IPS-NIHi11 (cell line): ENCODE data around the gene ATP13A4.
A peak's percentile ranks its signal among the peaks of the same experiment; 100 is the strongest.

Experiments
- DNase-seq: peaks from one replicate; pipeline ENCODE4 v3.0.0; 2012; ENCODE audit warnings: mixed read lengths, low spot score

ATP13A4 gene, protein sequence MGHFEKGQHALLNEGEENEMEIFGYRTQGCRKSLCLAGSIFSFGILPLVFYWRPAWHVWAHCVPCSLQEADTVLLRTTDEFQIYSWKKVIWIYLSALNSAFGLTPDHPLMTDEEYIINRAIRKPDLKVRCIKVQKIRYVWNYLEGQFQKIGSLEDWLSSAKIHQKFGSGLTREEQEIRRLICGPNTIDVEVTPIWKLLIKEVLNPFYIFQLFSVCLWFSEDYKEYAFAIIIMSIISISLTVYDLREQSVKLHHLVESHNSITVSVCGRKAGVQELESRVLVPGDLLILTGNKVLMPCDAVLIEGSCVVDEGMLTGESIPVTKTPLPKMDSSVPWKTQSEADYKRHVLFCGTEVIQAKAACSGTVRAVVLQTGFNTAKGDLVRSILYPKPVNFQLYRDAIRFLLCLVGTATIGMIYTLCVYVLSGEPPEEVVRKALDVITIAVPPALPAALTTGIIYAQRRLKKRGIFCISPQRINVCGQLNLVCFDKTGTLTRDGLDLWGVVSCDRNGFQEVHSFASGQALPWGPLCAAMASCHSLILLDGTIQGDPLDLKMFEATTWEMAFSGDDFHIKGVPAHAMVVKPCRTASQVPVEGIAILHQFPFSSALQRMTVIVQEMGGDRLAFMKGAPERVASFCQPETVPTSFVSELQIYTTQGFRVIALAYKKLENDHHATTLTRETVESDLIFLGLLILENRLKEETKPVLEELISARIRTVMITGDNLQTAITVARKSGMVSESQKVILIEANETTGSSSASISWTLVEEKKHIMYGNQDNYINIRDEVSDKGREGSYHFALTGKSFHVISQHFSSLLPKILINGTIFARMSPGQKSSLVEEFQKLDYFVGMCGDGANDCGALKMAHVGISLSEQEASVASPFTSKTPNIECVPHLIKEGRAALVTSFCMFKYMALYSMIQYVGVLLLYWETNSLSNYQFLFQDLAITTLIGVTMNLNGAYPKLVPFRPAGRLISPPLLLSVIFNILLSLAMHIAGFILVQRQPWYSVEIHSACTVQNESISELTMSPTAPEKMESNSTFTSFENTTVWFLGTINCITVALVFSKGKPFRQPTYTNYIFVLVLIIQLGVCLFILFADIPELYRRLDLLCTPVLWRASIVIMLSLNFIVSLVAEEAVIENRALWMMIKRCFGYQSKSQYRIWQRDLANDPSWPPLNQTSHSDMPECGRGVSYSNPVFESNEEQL

GRCh38 chr3:193554811-193555210, at the start of gene ATP13A4:
TSS of gene ATP13A4 (minus strand) at chr3:193554895. CDS start at chr3:193554799, 96 bp downstream.
- peak; percentile 27 for DNase-seq

DNA sequence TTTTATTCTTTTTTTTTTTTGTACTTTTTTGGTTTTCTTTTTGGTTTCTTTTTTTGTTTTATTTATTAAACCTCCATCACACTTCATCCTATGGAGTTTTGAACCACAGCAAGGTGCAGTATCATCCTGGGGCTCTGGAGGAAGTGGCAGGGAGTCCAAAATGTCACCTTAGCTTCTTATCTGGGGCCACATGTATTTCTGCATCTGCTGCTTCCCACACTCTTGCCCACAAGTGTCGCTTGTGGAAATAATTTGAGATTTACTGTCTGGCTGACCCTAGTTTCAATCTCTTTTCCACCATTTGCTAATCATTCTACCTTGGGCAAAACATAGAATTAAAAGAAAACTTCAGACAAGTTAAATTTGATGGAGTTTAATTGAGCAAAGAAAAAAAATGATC, 44.7 kb upstream of the ATP13A4 start:
- no peak for DNase-seq

- DNase-seq, result no peak
Measured at GRCh38 chr3:193598202-193598601, 43.5 kb upstream of the ATP13A4 start.

DNA sequence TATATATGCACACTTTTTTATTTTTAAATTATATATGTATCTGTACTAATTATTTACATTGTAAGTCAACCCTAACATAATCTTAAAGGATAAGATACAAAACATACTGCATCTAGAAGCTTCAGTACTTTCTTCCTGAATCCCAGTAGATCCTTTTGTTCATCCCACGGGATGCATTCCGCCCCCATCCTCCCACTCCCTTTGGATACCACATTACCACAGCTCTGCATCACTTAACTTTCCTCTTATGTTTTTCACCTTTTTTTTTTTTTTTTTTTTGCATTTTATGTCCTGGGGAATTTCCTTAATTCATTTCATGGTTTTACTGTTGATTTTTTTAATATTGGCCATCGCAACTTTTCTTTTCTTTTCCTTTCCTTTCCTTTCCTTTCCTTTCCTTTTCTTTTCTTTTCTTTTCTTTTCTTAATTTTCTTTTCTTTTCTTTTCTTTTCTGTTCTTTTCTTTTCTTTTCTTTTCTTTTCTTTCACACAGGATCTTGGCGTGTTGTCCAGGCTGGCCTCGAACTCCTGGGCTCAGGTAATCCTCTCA, 41.3 kb upstream of the ATP13A4 start:
- DNase-seq, result peak; percentile 14

GRCh38 chr3:193594946-193595689, 40.4 kb upstream of the ATP13A4 start:
- DNase-seq, result no peak

DNA sequence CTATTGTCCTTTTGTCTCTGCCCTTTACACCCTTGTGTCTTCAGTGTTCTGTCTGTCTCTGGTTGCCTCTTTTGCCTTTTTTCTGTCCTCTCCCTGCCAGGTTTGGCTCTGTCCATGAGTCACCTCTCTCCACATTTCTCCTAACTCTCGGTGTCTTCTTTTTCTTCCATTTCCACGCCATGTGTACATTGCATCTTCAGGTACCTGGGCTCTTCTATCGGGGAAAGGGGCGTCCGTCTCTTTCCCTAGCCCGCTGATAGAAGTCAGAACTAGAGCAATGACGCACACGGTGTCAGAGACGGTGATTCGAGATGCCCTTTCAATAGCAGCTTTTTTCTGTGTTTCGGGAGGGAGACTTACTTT, 39.0 kb upstream of the ATP13A4 start:
- peak; percentile 22 for DNase-seq

- DNase-seq, result peak; percentile 100
Measured at GRCh38 chr3:193592841-193593667, 38.4 kb upstream of the ATP13A4 start, which contains the start of gene OPA1. TSS of gene OPA1 (plus strand) at chr3:193593208. CDS start at chr3:193593378, 170 bp downstream.

DNA sequence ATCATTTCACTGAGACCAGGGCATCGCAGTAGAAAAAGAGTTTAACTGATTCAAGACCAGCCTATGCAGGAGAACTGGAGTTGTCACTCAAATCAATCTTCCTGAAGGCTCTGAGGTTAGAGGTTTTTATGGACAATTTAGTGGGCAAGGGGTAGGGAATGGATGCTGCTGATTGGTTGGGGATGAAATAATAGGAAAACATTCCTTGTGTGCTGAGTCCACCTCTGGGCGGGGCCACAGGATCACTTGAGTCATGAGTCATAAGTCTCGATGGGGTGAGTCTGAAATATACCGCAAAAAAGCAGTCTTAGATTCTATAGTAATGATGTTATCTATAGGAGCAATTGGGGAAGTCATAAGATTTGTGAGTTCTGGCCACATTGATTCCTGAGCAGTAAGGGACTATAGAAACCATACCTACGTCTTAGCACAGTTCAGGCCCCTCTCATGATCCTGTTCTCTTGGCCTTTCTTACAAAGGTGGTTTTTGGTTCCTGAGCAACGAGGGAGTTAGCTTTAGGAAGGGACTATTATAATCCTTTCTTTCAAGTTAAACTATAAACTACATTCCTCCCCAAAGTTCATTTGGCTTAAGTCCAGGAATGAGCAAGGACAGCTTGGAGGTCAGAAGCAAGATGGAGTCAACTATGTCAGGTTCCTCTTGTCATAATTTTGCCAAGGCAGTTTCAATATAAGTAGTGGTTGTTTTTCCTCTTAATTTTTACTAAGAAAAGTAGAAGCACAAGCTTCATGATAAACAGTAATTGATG, 35.6 kb upstream of the ATP13A4 start:
- peak; percentile 33 for DNase-seq

- no peak for DNase-seq
Measured at GRCh38 chr3:193589616-193590015, 34.9 kb upstream of the ATP13A4 start.

DNA sequence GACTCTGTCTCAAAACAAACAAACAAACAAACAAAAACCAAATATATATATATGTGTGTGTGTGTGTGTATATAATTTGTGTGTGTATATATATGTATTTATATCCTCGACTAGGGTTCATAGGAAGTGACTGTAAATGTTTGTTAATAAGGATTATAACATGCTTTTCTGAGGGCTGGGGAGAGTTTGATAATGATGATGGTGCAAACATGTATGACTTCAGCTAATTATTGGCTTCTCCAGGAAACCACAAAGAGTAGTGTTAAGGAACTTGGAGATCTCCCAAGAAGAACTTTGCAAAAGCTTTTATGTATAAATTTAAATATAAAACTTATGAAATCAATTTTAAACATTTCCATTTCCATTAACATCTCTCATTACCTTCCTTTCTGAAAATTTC, 34.4 kb upstream of the ATP13A4 start:
- DNase-seq, result no peak

- no peak for DNase-seq
Measured at GRCh38 chr3:193586526-193586925, 31.8 kb upstream of the ATP13A4 start.

DNA sequence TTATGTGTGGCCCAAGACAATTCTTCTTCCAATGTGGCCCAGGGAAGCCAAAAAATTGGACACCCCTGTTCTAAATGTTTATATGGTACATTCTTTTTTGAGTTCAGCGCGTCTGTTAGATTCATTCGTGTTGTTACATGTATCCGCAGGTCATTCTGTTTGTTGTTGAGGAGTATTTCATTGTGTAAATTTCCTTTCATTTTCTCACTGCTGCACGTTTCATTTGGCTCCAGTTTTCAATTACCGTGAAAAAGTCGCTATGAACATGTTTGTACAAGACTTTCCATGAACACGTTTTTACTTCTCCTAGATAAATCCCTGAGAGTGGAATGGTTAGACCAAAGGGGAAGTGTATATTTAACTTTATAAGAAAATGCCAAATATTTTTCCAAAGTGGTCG, 30.8 kb upstream of the ATP13A4 start:
- DNase-seq, result no peak

DNA sequence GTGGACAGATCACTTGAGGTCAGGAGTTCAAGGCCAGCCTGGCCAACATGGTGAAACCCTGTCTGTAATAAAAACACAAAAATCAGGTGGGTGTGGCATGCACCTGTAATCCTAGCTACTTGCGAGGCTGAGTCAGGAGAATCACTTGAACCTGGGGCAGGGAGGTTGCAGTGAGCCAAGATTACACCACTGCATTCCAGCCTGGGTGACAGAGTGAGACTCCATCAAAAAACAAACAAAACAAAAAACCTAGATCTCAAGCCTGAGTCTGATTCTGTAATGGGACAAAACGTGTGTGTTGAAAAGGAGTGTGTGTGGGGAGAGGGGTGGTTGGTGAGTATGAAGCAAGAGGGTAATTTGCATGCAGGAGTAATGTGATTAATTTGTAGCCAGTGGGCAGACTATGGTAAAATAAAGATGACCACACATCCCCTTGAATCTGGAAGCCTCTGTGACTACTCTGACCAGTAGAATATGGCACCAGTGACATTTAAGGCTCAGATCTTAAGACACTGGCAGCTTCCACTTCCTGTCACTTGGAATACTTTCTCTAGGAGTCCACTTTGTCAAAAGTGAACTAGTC, 19.9 kb upstream of the ATP13A4 start:
- DNase-seq, result no peak

DNA sequence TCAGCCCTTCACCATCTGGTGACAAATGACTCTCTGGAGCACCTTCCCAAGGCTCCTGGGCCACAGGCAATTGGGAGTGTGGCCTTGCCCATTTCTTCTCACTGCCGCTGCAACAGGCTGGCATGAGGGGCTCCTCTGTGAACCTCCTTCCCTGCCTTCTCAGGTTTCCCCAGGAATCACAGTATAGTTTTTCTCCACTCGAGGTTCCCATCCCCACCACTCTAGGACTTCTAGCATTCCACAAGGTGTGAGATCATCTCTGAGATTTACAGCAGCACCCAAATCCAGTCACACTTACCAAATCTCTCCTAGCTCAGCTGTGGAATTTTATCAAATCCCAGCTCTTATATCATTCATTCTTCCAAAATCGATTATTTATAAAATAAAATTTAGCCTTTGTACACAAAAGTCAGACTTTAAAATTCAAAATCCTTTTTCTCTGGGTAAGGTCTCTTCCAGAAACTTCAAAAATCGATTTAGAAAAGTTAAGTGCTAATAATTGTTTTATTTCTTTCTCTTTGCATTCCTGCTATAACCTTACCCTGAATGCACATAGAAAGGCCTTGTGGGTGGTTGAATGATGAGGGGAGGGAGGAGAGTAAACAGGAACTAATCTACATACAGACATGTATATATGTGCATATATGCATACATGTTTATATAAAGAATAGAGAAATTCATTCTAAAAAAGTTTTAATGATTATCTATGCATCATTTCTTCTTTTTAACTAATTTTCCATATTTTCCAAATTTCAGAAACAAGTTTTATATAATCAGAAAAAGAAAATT, 18.9 kb upstream of the ATP13A4 start:
- no peak for DNase-seq

- DNase-seq, result peak; percentile 68
Measured at GRCh38 chr3:193572426-193572908, 17.8 kb upstream of the ATP13A4 start.

DNA sequence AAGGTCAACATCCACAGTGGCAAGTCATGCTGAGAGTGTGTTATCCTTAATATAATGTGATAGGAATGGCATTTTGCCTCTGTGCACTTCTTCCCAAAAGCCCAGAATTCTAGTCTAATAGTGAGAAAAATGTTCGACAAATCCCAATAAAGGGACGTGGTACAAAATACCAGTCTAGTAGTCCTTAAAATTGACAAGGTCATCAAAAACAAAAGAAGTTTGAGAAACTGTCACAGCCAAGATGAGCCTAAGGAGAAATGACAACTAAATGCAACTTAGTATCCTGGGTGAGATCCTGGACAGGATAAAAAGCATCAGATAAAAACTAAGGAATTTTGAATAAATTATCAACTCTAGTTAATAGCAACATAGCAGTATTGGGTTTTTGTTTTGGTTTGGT, 14.4 kb upstream of the ATP13A4 start:
- no peak for DNase-seq

GRCh38 chr3:193564012-193564411, 9.3 kb upstream of the ATP13A4 start:
- DNase-seq, result peak; percentile 60

- DNase-seq, result no peak
Measured at GRCh38 chr3:193563426-193563825, 8.7 kb upstream of the ATP13A4 start.
